GM04504 (cell line): ENCODE results near the gene PRR7.
"Not testable (repeated sequence)": the region's sequence is repeated elsewhere in the genome, so short reads cannot be mapped to it uniquely, and the experiment has no call there.

Experiments
- DNase-seq: peaks from one replicate; pipeline ENCODE4 v3.0.0-alpha.2; 2012; ENCODE audit warnings: low read depth

Gene PRR7, protein sequence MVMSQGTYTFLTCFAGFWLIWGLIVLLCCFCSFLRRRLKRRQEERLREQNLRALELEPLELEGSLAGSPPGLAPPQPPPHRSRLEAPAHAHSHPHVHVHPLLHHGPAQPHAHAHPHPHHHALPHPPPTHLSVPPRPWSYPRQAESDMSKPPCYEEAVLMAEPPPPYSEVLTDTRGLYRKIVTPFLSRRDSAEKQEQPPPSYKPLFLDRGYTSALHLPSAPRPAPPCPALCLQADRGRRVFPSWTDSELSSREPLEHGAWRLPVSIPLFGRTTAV

DNA sequence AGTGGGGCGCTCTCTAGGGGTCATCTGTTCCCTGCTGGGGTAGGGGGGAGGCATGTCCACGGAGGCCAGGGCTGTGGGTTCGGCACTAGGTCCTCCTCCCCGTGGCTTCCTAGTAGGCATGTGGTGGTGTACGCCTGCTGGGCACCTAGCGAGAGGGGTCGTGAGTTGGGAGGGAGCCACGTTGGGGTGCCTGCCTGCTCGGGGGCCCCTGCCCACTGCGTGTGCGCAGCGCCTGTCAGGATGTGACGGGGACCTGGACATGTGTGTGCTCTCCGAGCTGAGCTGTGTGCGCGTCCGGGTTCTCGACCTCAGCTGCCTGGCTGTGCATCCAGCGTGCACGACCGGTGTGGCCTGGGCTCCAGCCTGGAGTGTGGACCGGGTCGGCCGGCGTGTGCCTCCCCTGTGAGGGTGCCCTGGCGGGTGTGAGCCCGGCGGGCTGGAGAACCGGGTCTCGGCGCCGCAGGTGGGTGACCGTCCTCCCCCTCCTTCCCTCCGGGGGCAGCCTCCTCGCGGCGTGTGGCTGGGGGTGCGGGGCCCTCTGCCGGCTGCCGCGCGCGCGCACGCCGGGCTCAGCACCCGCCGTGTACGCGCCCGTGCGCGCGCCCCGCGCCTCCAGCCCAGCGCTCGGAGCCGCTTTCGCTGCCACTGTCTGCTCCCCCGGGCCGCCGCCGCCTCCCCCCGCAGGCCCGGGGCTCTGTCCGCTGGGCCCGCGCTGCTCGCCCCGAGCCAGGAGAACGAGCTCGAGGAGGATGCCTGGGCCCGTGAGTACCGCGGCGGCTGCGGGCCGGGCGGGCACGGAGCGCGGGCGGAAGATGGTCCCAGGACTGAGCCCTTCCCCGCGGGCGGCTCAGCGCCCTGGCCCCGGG, at the start of gene PRR7:
Gene PRR7, plus strand, starts transcription at position 615 of the 866 bp plus-strand sequence. CDS start 8,254 bp downstream, outside the sequence.
- no peak for DNase-seq

DNA sequence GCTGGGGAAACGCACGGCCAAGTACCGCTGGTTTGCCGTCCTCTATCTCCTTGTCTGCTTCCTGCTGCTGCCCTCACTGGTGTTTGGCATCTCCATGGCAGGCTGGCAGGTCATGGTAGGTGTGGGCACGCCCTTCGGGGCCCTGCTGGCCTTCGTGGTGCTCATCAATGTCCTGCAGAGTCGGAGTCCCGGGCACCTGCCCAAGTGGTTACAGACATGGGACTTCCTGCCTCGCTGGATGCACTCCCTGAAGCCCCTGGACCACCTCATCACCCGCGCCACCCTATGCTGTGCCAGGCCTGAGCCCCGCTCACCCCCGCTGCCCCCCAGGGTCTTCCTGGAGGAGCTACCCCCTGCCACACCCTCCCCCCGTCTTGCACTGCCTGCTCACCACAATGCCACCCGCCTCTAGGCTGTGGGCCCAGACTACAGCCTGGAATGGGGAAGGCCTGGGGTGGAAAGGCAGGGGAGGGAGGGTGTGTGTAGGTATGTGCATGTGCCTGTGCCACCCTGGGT, 48.7 kb upstream of the PRR7 start:
- no peak for DNase-seq

DNA sequence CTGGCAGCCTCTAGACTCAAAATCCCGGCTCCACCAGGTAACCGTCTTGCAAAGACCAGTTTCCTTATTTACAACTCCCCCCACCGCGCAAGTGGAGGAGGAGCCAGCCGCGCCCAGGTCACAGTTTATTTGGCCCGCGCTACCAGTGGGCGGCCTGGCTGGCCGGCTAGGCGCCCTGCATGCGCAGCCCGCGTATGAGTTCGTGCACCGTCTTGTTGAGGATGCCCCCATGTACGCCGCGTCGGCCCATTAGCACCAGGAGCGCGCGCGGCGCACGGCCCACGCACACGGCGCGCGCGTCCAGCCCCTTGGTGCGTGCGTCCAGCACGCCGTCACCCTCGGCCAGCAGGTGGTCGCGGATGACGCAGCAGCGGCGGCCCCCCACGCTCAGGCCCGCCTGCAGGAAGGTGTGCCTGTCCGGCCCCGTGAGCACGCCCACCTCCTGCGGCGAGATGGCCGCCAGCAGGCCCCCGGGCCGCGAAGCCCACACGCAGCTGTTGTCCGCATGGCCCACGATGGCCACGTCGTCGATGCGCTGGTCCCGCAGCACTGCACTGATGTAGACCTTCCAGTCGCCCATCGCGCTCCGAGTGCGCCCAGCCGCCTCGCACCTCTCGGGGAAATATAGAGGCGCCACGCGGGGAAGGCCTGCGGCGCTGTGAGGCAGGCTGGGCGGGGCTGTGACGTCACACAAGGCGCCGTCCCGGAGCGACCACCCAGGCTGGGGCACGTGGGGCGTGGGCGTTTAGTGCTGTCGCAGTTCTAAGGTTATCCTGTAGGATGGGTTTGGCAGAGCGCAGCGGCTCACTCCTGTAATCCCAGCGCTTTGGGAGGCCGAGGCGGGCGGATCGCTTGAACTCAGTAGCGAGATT, 46.4 kb upstream of the PRR7 start, which contains the start of gene PFN3:
Gene PFN3, minus strand, starts transcription at position 665 of the 872 bp plus-strand sequence. Its CDS starts 85 bp downstream, at position 580.
- DNase-seq = no peak

DNA sequence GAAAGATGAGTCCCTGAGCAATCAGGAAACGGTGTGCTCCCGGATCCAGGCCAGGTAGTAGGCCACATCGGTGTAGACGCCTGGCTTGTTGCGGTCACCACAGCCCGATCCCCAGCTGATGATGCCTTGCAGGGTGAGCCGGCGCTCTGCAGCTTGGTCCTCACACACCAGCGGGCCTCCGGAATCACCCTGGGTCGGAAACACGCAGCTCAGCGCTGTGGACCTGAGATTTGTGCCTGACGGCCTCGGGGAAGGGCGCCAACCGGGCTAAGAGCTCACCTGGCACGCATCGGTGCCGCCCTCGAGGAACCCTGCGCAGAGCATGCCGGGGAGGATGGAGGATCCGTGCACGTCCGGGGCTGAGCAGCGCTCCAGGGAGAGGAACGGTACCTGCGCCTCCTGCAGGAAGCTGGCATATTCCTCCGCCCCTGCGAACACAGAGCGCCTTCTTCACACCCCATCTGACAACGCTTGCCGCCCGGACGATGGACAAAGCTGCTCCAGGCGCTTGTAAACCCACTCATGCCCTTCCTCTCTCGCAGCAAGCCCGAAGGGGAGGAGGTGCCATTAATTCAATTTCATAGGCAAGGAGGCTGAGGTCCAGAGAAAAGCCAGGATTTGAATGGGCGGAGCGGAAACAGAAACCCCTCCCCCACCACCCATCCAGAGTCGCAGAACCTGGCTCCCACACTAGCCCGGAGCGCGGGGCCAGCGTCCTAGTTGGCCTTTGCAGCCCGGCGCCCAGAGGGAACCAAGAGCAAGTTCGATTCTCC, 44.2 kb upstream of the PRR7 start:
- no peak for DNase-seq

DNA sequence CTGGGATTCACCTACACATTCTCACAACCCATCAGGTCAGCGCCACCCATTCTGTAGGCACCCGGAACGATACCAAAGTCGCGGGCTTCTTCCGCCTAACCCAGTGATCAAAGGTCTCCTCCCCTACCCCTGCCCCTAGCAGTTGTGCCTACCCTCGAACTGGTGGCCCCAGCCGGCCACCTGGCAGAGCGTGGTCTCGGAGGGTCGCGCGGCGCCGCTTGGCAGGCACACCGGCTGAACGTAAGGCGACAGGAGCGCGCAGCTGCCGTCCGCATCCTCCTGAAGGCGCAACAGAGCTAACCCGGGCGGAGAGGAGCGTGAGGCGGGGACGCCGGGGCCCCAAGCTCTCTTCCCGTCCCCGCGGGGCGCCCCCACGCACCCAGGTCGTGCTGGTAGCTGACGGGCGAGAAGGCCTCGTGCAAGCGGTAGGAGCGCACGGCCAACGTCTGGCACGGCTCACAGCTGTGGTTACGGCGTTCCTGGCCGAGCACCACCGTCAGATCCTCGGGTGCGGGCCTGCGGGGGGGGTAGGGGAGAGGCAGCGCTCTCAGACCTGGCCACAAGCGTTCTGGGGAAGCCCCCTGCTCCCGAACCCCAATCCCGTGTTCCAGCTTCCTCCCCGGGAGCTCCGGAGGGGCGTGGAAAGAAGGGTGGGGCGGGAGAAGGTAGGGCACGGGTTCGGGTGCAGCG, 43.4 kb upstream of the PRR7 start:
- no peak for DNase-seq

DNA sequence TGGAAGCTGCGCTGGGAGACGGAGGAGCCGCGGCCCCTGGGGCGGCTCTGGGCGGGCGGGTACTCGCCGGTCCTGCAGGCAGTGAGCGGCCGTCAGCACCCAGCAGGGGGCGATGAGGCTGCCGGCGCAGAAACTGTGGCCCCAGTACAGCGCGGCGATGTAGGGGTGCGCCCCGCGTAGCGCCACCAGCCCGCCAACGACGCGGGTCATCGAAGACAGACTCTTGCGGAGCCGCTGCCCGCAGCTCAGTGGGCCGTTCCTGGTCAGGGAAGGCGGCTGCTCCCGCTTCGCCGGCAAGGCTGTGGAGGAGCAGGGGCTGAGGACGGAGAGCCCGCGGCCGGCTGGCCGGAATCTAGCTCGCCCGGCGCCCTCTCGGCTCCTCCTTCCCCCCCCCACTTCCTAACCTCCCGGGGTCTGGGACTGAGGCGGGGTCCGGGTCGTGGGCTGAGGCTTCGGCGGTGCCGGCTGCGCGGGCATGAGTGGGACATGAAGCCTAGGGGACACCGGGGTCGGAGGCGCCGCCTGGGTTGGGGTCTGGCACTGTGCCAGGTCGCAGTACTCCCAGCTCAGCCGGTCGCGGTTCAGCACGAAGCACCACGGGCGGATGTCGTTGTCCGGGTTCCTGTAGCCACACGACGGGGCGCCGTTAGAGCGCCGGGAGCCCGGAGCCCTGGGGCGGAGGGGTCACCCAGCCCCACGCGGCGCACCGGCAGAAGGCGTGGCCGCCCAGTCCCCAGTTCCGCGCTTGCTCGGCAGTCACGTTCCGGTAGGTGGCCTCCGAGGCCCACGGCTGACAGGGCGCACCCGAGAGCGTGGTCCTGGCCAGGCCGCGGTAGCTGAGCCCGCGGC, 42.6 kb upstream of the PRR7 start:
- DNase-seq = no peak

DNA sequence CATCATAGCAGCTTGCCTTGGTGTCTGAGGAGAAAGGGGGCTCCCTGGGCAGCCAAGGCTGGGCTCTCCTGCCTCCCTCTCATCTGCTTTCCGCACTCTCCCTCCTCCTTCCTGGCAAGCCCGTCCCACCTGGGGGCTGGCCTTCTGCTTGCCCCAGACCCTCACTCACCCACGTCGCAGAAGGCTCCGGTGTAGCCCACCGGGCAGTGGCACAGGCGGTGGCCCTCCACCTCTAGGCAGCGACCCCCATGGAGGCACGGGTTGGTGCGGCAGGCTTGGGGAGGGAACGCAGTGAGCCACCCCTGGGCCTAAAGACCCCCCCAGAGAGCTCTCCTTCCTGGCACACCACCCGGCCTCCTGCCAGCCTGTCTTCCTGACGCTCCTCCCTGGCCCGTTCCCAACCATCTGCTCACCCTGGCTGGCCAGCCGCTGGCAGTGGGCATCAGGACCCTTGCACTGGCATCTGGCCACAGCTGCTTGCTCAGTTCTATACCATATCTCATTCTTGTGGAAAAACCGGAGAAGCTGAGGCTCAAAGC, 41.9 kb upstream of the PRR7 start:
- DNase-seq = no peak

DNA sequence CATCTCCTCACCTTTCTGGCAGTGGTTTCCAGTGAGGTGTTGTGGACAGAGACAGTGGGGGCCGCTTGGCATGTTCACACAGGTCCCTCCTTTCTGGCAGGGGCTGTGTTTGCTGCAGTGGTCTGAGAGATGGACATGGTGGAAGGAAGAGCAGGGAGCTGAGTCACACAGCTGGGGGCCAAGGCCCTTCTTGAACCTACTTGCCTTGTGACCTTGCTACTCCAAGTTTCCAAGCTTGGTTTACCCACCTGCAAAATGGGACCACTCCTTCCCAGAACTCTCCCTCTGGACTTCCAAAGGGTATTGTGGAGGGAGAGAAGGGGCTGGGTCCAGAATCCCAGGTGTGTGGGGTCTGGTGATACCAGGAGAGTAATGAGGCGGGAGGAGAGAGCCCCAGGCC, 41.3 kb upstream of the PRR7 start:
- no peak for DNase-seq

DNA sequence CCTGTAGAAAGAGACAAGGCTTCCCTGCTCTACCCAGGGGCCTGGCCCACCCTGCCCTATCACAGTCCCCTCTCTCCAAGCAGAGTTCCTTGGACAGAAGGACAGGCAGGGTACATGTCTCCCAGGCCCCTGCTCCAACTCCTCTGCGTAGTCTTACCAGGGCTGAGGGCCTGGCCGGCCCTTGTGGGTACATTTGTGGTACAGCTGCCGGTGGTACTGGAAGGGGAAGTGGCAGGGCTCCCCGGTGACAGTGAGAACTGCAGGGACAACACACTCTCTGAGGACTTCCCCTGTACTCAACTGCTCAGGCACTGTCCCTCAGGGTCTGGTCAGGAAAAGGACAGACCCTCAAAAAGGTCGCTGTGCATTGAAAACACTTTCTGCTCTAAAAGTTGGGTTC, 40.8 kb upstream of the PRR7 start:
- no peak for DNase-seq

DNA sequence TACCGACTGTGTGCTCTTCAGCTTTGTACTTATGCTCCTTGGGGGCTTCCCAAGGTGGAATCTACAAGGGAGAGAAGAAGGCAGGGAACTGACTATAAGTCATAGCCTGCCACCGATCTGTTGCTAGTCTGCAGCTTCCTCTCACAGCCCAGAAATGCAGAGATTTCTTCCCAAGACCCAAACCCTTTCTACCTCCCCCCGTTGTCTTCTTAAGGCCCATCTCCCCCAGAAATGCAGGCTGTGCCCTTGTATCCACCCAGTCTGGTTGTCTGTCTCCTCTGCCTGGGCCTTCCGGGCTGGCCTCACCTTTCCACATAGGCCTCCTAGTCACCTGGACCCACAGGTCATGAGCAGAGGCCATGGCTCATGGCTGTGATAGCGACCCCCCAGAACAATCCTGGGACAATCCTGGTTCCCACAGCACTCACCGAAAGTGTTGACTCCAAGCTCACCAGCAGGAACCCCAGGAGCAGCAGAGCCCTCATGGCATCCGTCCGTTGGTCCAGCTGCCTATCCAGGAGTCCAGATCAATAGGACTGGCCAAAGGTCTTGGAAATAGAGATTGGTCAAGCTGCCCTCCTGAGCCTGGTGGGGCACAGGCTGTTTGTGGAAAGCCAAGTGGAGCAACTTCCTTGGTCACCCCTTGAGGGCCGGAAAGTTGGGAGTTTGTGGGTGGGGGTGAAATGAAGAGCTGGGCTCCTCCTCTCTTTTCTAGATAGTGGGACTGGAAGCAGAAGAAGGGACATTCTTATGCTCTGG, 37.4 kb upstream of the PRR7 start, which contains the start of gene F12:
Gene F12, minus strand, starts transcription at position 522 of the 759 bp plus-strand sequence. Its CDS starts 37 bp downstream, at position 485.
- DNase-seq = no peak

DNA sequence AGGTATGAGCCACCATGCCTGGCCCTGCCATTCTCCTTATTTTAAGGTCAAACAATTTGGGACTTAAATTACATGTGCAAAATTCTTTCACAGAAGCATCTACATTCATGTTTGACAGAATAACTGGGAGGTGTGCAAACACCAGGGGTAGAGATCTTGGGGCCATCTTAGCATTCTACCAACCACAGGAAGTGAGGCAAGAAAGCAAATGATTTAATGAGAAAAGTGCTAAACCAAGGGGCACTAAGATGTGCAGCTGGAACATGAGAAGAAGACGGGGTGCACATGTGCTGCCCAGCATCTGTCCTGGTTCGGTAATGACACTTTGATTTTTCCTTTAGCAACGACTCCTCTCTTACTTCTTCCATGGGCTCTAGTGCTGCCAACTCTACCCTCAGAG, 36.0 kb upstream of the PRR7 start:
- DNase-seq = no peak

DNA sequence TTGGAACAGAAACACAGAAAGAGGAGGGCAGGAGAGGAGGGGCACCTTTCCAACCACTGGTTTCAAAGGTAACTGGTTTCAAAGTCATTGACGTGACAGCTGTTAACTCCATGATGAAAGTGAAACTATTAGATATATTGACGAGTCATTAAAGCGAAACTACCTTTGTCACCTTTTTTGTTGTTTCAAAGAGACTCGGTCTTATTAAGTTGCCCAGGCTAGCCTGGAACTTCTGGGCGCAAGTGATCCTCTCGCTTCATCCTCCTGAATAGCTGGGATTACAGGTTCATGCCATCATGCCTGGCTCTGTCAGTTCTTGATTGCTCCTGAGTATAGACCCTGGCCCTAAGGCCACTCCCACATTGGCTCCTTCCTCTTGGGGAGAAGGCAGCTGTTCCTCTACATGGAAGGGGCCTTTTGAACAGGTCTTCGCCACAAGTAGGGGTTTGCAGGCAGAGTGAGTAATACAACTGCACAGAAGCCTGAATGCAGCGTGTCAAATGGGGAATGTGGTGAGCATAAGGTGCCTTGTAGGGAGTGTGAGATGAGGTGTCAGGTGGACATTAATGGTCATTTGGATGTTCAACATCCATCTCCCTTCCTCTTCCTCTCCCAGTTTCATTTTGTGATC, 33.9 kb upstream of the PRR7 start:
- no peak for DNase-seq

DNA sequence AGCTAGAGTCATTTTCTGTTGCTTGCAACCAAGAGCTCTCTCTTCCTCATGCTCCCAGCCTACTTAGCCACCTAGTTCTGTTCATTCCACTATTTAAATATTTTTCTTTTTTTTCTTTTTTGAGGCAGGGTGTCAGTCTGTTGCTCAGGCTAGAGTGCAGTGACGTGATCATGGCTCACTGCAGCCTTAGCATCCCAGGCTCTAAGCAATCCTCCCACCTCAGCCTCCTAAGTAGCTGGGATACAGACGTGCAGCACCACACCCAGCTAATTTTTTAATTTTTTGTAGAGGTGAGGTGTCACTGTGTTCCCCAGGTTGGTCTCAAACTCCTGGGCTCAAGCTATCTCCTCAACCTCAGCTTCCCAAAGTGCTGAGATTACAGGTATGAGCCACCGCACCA, 32.1 kb upstream of the PRR7 start:
- no peak for DNase-seq

DNA sequence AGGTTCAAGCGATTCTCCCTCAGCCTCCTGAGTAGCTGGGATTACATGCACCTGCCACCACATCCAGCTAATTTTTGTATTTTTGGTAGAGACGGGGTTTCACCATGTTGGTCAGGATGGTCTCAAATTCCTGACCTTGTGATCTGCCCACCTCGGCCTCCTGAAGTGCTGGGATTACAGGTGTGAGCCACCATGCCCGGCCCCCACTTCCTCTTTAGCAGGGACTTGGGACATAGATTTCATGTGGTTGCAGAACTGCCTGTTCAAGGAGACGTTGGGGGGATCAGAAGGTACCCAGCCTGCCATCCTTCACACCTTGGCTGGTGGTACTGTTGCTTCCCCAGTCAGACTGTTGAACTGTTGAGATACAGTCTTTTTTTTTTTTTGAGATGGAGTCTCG, 29.5 kb upstream of the PRR7 start:
- DNase-seq = not testable (repeated sequence)

DNA sequence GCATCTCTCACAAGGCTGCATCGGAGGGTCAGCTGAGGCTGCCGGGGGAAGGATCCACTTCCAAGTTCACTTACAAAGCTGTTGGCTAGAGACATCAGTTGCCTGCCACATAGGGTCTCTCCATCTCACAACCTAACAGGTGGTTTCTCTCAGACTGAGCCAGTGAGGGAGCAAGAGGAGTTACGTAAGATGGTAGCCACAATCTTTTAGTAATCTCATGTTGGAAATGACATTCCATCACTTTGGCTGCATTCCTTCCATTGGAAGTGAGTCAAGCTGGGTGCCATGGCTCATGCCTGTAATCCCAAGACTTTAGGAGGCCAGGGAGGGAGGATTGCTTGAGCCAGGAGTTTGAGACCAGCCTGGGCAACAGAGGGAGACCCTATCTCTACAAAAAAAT, 27.6 kb upstream of the PRR7 start:
- no peak for DNase-seq

DNA sequence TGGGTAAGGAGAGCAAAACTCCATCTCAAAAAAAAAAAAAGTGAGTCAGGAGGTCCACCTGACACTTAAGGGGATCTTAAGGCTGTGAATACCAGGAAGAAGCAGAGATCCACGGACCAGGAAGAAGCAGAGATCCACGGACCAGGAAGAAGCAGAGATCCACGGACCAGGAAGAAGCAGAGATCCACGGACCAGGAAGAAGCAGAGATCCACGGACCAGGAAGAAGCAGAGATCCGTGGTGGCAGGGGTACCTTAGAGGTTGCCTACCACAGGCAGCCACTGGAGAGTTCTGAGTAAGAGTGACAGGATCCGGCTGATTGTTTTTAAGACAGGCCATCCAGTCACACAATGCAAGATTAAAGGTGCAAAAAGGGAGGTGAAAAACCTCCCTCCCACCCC, 26.1 kb upstream of the PRR7 start:
- DNase-seq = not testable (repeated sequence)

DNA sequence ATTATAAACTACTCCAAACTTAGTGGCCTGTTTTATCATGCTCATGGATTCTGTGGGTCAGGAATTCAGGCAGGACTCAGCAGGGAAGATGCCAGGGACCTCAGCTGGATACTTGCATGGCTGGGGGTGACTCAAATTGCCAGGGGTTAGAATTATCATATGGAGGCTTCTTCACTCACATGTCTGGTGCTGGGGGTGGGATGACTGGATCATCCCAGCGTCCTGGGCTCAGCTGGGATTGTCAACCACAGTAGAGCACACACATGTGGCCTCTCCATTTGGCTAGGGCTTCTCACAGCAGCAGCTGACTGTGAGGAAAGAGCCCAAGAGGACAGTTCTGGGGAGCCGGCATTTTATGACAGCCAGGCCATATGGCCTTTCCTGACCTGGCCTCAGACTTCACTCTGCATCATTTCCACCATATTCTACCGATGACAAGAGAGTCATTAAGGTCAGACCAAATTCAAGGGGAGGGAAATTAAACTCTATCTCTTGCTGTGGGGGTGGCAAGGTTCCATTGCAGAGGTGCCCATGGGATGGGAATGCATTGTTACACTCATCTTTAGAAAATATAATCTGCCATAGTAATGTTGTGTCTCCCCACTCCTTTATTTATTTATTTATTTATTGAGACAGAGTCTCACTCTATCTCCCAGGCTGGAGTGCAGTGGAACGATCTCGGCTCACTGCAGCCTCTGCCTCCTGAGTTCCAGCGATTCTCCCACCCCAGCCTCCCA, 25.4 kb upstream of the PRR7 start:
- no peak for DNase-seq
